Retinal pigment epithelial cell (primary cell): ENCODE data around the gene TSPAN5.

Source experiments
- DNase-seq: peaks from one replicate; pipeline ENCODE4 v3.0.0-alpha.2; 2010; ENCODE audit warnings: low read depth
- H3K4me3 ChIP-seq: 2 replicates; pipeline ENCODE4 v1.5.1; 2011; ENCODE audit warnings: mild to moderate bottlenecking, low read length, control low read depth, moderate library complexity
- CTCF ChIP-seq: conservative IDR thresholded peaks from 2 replicates; pipeline ENCODE4 v1.5.1; 2011; ENCODE audit warnings: low read depth, low read length, control low read depth, inconsistent platforms

Gene TSPAN5

GRCh38 chr4:98612318-98613250 lies 45.8 kb downstream of the TSPAN5 start:
- DNase-seq: no peak
- H3K4me3 ChIP-seq: no peak overlapping the region
- TF ChIP-seq CTCF: no peak

- no peak for DNase-seq
- no peak overlapping the region for H3K4me3 ChIP-seq
- no peak for TF ChIP-seq CTCF
Observed at GRCh38 chr4:98611677-98612317, 46.6 kb downstream of the TSPAN5 start.

- no peak overlapping the region for H3K4me3 ChIP-seq
- no peak for DNase-seq
- no peak for TF ChIP-seq CTCF
Observed at GRCh38 chr4:98610926-98611676, 47.3 kb downstream of the TSPAN5 start.

GRCh38 chr4:98610431-98610830 lies 48.0 kb downstream of the TSPAN5 start:
- DNase-seq: no peak
- no peak overlapping the region for H3K4me3 ChIP-seq
- no peak for TF ChIP-seq CTCF

- H3K4me3 ChIP-seq: no peak overlapping the region
- DNase-seq: no peak
- no peak for TF ChIP-seq CTCF
Observed at GRCh38 chr4:98609934-98610333, 48.5 kb downstream of the TSPAN5 start.

GRCh38 chr4:98608356-98608755 lies 50.1 kb downstream of the TSPAN5 start:
- TF ChIP-seq CTCF: no peak

More at GRCh38 chr4:98608356-98608755, 50.1 kb downstream of the TSPAN5 start:
- H3K4me3 ChIP-seq: no peak overlapping the region
- DNase-seq: no peak
